PFSK-1 (cell line): Measurements from ENCODE around the gene MIGA1.

Experiments
- POLR2AphosphoS5 ChIP-seq: IDR thresholded peaks from 2 replicates; pipeline ENCODE4 v1.6.1; 2012; ENCODE audit warnings: low read depth, mild to moderate bottlenecking, control low read depth, low read length, moderate library complexity
- REST ChIP-seq, 2 experiments: IDR thresholded peaks; 2 replicates each; pipeline versions ENCODE4 v1.6.1 to v1.8.0; 2011 to 2012; ENCODE audit warnings: low read depth in 2 of 2, low read length in 2 of 2, control low read depth in 1 of 2, inconsistent platforms in 1 of 2, mild to moderate bottlenecking in 1 of 2, moderate library complexity in 1 of 2; ENCODE audit not compliant: insufficient read depth in 1 of 2
- TAF1 ChIP-seq: IDR thresholded peaks from 2 replicates; pipeline ENCODE4 v1.6.1; 2012; ENCODE audit warnings: low read length, control low read depth, borderline replicate concordance; ENCODE audit not compliant: insufficient read depth

GRCh38 chr1:77891200-77891599 is 111.8 kb downstream of the MIGA1 start:
- no peak for TF ChIP-seq POLR2AphosphoS5
- TF ChIP-seq REST (IDR thresholded peaks at IDR 0.05; ENCODE audit: insufficient read depth in 1 of 2, low read depth in 2 of 2, low read length in 2 of 2), result no peak
- no peak for TF ChIP-seq TAF1
